Osteocyte (in vitro differentiated cells): Measurements from ENCODE around the gene PCGF3. TPM values are rescaled to one million over a fixed set of nuclear protein-coding genes. Genes with fewer than 3 reads are reported as not detected.
"Not testable (repeated sequence)": the region's sequence is repeated elsewhere in the genome, so short reads cannot be mapped to it uniquely, and the experiment has no call there.

Source experiments
- DNase-seq: peaks from one replicate; pipeline ENCODE4 v3.0.0; 2021; ENCODE audit warnings: mixed read lengths; ENCODE audit not compliant: unreplicated experiment; ENCODE audit errors: extremely low spot score
- H3K27ac Mint-ChIP-seq: one replicate; pipeline ENCODE4 v1.8.0; 2021; ENCODE audit warnings: mild to moderate bottlenecking, mixed read lengths; ENCODE audit not compliant: unreplicated experiment
- H3K27me3 Mint-ChIP-seq: one replicate; pipeline ENCODE4 v1.8.0; 2021; ENCODE audit warnings: mixed read lengths; ENCODE audit not compliant: unreplicated experiment
- H3K36me3 Mint-ChIP-seq: one replicate; pipeline ENCODE4 v1.8.0; 2021; ENCODE audit warnings: mixed read lengths; ENCODE audit not compliant: unreplicated experiment
- H3K4me1 Mint-ChIP-seq: one replicate; pipeline ENCODE4 v1.8.0; 2021; ENCODE audit warnings: mixed read lengths; ENCODE audit not compliant: unreplicated experiment
- H3K4me3 Mint-ChIP-seq: one replicate; pipeline ENCODE4 v1.8.0; 2021; ENCODE audit warnings: mild to moderate bottlenecking, moderate library complexity, mixed read lengths; ENCODE audit not compliant: unreplicated experiment
- H3K9me3 Mint-ChIP-seq: one replicate; pipeline ENCODE4 v1.8.0; 2021; ENCODE audit warnings: mixed read lengths; ENCODE audit not compliant: unreplicated experiment
- total RNA-seq: library from RNA; stranded (reverse); gene quantifications from 2 replicates; pipeline ENCODE4 v1.2.1, GENCODE V29; 2021
- TF ChIP-seq, protein P1 (sequence below): fragments of 200-600 bp; sonication (generic); IDR thresholded peaks from 2 replicates; pipeline ENCODE4 v1.5.0; 2021; ENCODE audit warnings: antibody characterized with exemption, mild to moderate bottlenecking, moderate library complexity

The PCGF3 gene
- total RNA-seq, 1 donor from 2014 or later = 70.0 TPM

GRCh38 chr4:779555-779954 is 73.9 kb downstream of the PCGF3 start:
- no peak for DNase-seq
- H3K4me1 Mint-ChIP-seq = peaks cover 31% of the 10 kb centered on the region

GRCh38 chr4:780255-780654 is 74.6 kb downstream of the PCGF3 start:
- H3K9me3 Mint-ChIP-seq = not testable (repeated sequence)
- Mint-ChIP-seq H3K27ac (peak overlapping the region; percentile 84), H3K4me1 (peaks cover 31% of the 10 kb centered on the region)

More at GRCh38 chr4:779555-779954, 73.9 kb downstream of the PCGF3 start:
- H3K4me3 Mint-ChIP-seq = peak overlapping the region; percentile 88
- H3K9me3 Mint-ChIP-seq = no peaks in the 10 kb centered on the region
- H3K36me3 Mint-ChIP-seq = peaks cover 36% of the 10 kb centered on the region
- H3K27me3 Mint-ChIP-seq = no peaks in the 10 kb centered on the region
- peak overlapping the region; percentile 23 for H3K27ac Mint-ChIP-seq
- TF ChIP-seq, protein P1, sequence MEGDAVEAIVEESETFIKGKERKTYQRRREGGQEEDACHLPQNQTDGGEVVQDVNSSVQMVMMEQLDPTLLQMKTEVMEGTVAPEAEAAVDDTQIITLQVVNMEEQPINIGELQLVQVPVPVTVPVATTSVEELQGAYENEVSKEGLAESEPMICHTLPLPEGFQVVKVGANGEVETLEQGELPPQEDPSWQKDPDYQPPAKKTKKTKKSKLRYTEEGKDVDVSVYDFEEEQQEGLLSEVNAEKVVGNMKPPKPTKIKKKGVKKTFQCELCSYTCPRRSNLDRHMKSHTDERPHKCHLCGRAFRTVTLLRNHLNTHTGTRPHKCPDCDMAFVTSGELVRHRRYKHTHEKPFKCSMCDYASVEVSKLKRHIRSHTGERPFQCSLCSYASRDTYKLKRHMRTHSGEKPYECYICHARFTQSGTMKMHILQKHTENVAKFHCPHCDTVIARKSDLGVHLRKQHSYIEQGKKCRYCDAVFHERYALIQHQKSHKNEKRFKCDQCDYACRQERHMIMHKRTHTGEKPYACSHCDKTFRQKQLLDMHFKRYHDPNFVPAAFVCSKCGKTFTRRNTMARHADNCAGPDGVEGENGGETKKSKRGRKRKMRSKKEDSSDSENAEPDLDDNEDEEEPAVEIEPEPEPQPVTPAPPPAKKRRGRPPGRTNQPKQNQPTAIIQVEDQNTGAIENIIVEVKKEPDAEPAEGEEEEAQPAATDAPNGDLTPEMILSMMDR = no peak

DNA sequence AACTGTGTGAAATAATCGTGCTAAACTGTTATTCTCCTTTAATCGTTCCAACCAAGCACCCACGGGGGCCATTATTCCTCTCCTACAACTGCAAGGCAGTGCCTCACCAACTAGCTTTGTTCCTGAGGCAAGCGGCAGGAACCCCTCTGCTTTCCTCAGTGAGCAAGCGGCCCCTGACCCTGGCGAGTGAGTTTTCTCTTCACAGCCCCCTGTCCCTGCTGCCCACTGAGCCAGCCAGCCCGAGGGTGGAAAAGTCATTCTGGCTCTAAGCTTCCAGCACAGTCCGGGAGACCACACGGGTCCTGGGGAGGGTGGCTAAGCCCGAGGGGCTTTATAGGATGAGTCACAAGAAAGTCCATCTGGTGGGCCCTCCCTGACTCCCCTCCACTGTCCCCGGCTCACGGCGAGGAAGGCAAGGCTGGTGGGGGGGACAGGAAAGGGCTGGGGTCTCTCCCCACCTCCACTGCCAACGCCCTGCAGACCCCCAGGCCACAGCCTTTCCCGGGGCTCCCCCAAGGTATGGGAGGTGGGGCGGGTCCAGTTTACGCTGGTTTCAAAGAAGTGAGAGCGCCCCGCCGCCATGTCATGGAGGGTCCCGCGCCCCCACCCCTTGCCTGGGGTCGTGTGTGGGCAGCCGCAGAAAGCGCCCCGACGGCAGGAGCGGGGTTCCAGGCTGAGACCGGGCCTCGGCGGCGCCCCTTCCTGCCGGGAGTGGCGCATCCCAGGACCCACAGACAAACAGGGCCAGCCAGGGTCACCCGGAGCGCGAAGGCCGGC is 75.3 kb downstream of the PCGF3 start:
- TF ChIP-seq, protein P1 = no peak
- H3K36me3 Mint-ChIP-seq = peaks cover 29% of the 10 kb centered on the region
- peak overlapping the region; percentile 88 for H3K4me3 Mint-ChIP-seq
- no peaks in the 10 kb centered on the region for H3K9me3 Mint-ChIP-seq
- H3K4me1 Mint-ChIP-seq = peaks cover 31% of the 10 kb centered on the region
- no peaks in the 10 kb centered on the region for H3K27me3 Mint-ChIP-seq
- no peak for DNase-seq
- peak overlapping the region; percentile 84 for H3K27ac Mint-ChIP-seq

More at GRCh38 chr4:780255-780654, 74.6 kb downstream of the PCGF3 start:
- Mint-ChIP-seq H3K4me3 (peak overlapping the region; percentile 88), H3K36me3 (peaks cover 31% of the 10 kb centered on the region)
- not testable (repeated sequence) for H3K27me3 Mint-ChIP-seq, DNase-seq

DNA sequence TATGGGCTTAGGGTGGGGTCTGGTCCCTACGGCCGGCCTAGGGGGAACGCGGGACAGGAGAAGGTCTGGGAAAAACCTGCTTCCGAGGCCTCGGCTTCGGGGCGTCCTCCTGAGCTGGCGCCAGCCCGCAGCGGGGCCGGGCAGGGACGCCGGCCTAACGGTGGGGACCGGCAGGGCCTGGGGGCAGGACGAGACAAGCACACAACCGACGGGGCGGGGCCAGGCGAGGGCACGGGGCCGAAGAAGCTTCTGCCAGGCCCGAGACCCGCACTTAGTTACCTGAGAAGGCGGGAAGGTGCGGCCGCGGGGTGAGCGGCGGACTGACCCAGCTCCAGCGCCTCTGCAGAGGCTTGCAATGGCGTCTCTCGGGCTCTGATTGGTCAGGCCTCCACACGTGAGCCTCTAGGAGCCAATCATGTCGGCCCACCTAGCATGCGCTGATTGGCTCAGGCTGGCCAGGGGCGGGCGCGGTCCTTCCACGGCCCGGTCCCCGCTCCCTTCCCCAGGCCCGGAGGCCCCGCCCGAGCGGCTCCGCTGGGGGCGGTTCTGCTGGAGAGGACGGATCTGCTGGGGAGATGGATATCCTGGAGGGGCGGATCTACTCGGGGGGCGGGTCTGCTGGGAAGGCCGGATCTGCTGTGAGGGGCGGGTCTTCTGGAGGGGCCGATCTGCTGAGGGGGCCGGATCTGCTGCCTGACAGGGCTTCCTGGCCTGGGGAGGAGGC is 76.0 kb downstream of the PCGF3 start:
- H3K4me3 Mint-ChIP-seq = peak overlapping the region; percentile 88
- H3K4me1 Mint-ChIP-seq = peaks cover 31% of the 10 kb centered on the region
- peaks cover 25% of the 10 kb centered on the region for H3K36me3 Mint-ChIP-seq
- peak overlapping the region; percentile 98 for H3K27ac Mint-ChIP-seq
- H3K9me3 Mint-ChIP-seq = no peaks in the 10 kb centered on the region
- TF ChIP-seq, protein P1 = no peak
- no peaks in the 10 kb centered on the region for H3K27me3 Mint-ChIP-seq
- DNase-seq = peak; percentile 100

DNA sequence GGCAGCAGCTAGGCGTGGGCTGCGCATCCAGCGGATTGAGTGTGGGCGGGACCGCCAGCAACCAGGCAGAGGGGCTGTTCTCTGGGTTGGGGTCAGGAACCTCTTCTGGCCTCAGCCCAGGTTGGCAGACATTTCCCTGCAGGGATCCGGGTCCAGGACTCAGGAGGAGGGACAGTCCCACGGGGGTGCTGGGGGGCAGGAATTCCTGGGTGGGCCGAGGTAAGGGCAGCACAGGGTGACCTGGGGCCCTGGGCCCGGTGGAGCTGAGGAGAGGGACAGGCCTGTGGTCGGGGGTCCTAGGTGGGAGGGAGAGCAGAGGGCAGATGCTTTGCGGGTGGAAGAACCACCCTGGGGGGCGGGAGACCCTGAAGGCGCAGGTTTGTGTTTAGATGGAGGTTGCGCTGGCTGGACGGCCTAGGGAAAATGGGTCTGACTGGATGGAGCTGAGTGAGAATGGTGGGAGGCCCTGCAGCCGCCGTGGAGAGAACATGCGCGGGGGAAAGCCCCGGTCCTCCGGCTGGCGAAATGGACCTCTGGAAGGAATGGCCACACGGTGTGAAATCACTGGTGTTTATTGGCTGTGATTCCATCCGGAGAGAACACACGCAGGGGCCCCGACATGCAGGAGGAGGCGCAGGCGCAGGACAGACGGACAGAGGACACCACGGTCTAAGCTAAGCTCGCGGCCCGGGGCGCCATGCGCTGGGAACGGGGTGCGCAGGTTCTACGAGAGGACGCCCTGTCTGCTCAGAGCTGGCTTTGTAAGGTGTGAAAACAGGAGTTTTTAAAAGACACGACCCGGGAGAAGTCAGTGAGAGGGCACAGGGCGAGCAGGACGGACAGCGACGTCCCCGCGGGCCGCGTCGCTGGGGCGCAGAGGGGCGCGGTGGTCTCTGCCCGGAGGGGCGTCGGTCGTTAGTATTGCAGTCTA is 79.0 kb downstream of the PCGF3 start:
- Mint-ChIP-seq H3K4me3 (no peak overlapping the region), H3K36me3 (peaks cover 8% of the 10 kb centered on the region), H3K27me3 (no peaks in the 10 kb centered on the region), H3K4me1 (peaks cover 18% of the 10 kb centered on the region), H3K27ac (no peak overlapping the region), H3K9me3 (no peaks in the 10 kb centered on the region)
- DNase-seq = no peak
- TF ChIP-seq, protein P1 = no peak
